HCT116 (cell line): ENCODE measurements around the gene BCAN. TPM values are rescaled to one million over a fixed set of nuclear protein-coding genes. Genes with fewer than 3 reads are reported as not detected.

ENCODE experiments used
- CBX3 ChIP-seq: IDR thresholded peaks from 2 replicates; pipeline ENCODE4 v1.6.1; 2012; ENCODE audit warnings: low read depth
- CEBPB ChIP-seq: IDR thresholded peaks from 2 replicates; pipeline ENCODE4 v1.6.1; 2012; ENCODE audit warnings: low read depth
- EGR1 ChIP-seq: IDR thresholded peaks from 2 replicates; pipeline ENCODE4 v1.6.1; 2012; ENCODE audit warnings: low read depth
- EZH2phosphoT487 ChIP-seq: fragments of 200-600 bp; IDR thresholded peaks from 2 replicates; pipeline ENCODE4 v1.6.1; 2018; ENCODE audit warnings: antibody characterized with exemption, borderline replicate concordance
- FOSL1 ChIP-seq: IDR thresholded peaks from 2 replicates; pipeline ENCODE4 v1.6.1; 2012; ENCODE audit warnings: low read depth
- RAD21 ChIP-seq: IDR thresholded peaks from 2 replicates; pipeline ENCODE4 v1.6.1; 2012; ENCODE audit warnings: low read depth, mild to moderate bottlenecking
- REST ChIP-seq: IDR thresholded peaks from 2 replicates; pipeline ENCODE4 v1.6.1; 2012; ENCODE audit warnings: low read depth
- SRF ChIP-seq: IDR thresholded peaks from 2 replicates; pipeline ENCODE4 v1.6.1; 2012; ENCODE audit warnings: low read depth
- ZFX ChIP-seq: fragments of 450-650 bp; IDR thresholded peaks from 2 replicates; pipeline ENCODE4 v1.6.1; 2017
- ZNF274 ChIP-seq: fragments of 200-500 bp; sonication (Bioruptor generic); IDR thresholded peaks from 2 replicates; pipeline ENCODE4 v1.6.1; 2014; ENCODE audit warnings: mild to moderate bottlenecking, low read depth, low read length, inconsistent platforms
- total RNA-seq: library from RNA; stranded (reverse); gene quantifications from one replicate; pipeline ENCODE4 v1.2.1, GENCODE V29; 2021; ENCODE audit not compliant: unreplicated experiment
- TF ChIP-seq, protein P1 (sequence below), 3 experiments: fragments of 200-600 bp in 1 of 3; sonication (generic) in 1 of 3; IDR thresholded peaks in 2 of 3; conservative IDR thresholded peaks in 1 of 3; 2 replicates each; pipeline ENCODE4 v1.5.1; 2012 to 2017; ENCODE audit warnings: low read depth in 2 of 3, low read length in 2 of 3, antibody characterized with exemption in 1 of 3, borderline replicate concordance in 1 of 3, control low read depth in 1 of 3, mild to moderate bottlenecking in 1 of 3, mixed read lengths in 1 of 3, mixed run types in 1 of 3, moderate library complexity in 1 of 3; ENCODE audit not compliant: insufficient read depth in 1 of 3
- TF ChIP-seq, protein P2 (sequence below): IDR thresholded peaks from 2 replicates; pipeline ENCODE4 v1.6.1; 2012

Gene BCAN
- total RNA-seq, 1 experiment from 2014 or later: not detected

- no peak for TF ChIP-seq ZNF274
- no peak for TF ChIP-seq EGR1
- TF ChIP-seq SRF: peak; percentile 80
- no peak for TF ChIP-seq REST
- no peak for TF ChIP-seq RAD21
- TF ChIP-seq ZFX: no peak
- TF ChIP-seq CEBPB: no peak
- no peak for TF ChIP-seq FOSL1
- TF ChIP-seq EZH2phosphoT487: no peak
- TF ChIP-seq, protein P1, sequence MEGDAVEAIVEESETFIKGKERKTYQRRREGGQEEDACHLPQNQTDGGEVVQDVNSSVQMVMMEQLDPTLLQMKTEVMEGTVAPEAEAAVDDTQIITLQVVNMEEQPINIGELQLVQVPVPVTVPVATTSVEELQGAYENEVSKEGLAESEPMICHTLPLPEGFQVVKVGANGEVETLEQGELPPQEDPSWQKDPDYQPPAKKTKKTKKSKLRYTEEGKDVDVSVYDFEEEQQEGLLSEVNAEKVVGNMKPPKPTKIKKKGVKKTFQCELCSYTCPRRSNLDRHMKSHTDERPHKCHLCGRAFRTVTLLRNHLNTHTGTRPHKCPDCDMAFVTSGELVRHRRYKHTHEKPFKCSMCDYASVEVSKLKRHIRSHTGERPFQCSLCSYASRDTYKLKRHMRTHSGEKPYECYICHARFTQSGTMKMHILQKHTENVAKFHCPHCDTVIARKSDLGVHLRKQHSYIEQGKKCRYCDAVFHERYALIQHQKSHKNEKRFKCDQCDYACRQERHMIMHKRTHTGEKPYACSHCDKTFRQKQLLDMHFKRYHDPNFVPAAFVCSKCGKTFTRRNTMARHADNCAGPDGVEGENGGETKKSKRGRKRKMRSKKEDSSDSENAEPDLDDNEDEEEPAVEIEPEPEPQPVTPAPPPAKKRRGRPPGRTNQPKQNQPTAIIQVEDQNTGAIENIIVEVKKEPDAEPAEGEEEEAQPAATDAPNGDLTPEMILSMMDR (IDR thresholded peaks at IDR 0.05 in 2 of 3, conservative IDR thresholded peaks at IDR 0.05 in 1 of 3; ENCODE audit: borderline replicate concordance in 1 of 3, insufficient read depth in 1 of 3, low read depth in 2 of 3, low read length in 2 of 3): no peak
- TF ChIP-seq, protein P2, sequence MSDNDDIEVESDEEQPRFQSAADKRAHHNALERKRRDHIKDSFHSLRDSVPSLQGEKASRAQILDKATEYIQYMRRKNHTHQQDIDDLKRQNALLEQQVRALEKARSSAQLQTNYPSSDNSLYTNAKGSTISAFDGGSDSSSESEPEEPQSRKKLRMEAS: peak; percentile 100
- peak; percentile 40; the same call in 1 of the 2 replicates for TF ChIP-seq CBX3
These were observed 40.6 kb upstream of the BCAN start, which contains the start of gene GPATCH4 (continued) for GRCh38 chr1:156601122-156601830.
